ENCODE results near the gene KCNK15. TPM values are rescaled to one million over a fixed set of nuclear protein-coding genes. Genes with fewer than 3 reads are reported as not detected.

Gene KCNK15
- total RNA-seq, 1 experiment from 2014 or later: 0.33 TPM

DNA sequence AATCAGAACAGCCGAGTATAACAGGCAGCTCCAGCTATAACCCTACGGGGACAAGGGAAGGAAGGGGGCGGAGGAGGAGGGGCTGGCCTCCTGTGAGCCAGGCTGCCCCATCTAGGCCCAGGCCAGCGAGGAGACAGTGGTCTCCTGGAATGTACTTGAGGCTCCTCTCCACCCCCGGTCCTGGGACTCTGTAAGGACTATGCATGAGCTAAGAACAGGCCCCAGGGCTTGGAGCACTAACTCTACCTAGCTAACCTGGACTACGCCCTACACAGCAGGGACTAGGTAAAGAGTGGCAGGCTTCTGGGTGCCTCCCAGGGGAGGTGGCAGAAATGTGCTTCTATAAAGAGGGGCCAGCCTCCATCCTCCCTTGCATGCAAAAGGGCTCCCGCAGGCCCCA, 8.9 kb downstream of the KCNK15 start:
- H3K27ac Mint-ChIP-seq: no peak overlapping the region
- Histone ChIP-seq H2BK15ac (ENCODE audit: low read depth, low read length) (no peak overlapping the region), H3K4me2 (ENCODE audit: insufficient read depth, insufficient read length, low read length) (no peak overlapping the region), H3K23ac (ENCODE audit: insufficient read length, low read depth, low read length) (no peak overlapping the region), H3K79me2 (ENCODE audit: insufficient read depth, low read length) (no peaks in the 10 kb centered on the region), H3T11ph (ENCODE audit: low read length) (no peak overlapping the region), H3K23me2 (ENCODE audit: insufficient read length, low read depth, low read length, poor library complexity, severe bottlenecking) (peaks cover 3% of the 10 kb centered on the region), H3K9ac (ENCODE audit: extremely low read depth, insufficient read length, low read length) (no peak overlapping the region), H2BK20ac (ENCODE audit: low read depth, low read length, poor library complexity, severe bottlenecking) (no peak overlapping the region), H2BK120ac (ENCODE audit: low read depth, low read length, poor library complexity, severe bottlenecking) (no peak overlapping the region), H3K4ac (ENCODE audit: low read depth, low read length) (no peak overlapping the region), H4K8ac (replicated peaks; ENCODE audit: insufficient read length, low read depth, low read length) (no peak overlapping the region), H4K91ac (ENCODE audit: insufficient read length, low read depth, low read length) (no peak overlapping the region), H3K27me3 (ENCODE audit: insufficient read depth, low read length) (no peaks in the 10 kb centered on the region), H3K27ac (ENCODE audit: insufficient read length, low read depth, low read length) (no peak overlapping the region), H3K56ac (ENCODE audit: insufficient read length, low read depth, low read length) (no peak overlapping the region), H2BK5ac (ENCODE audit: insufficient read length, low read length) (no peak overlapping the region), H2AK5ac (ENCODE audit: insufficient read length, low read length) (no peak overlapping the region), H4K20me1 (ENCODE audit: control insufficient read depth, insufficient read depth, insufficient read length) (no peaks in the 10 kb centered on the region), H3K14ac (ENCODE audit: insufficient read depth, low read length) (no peak overlapping the region), H3K9me3 (ENCODE audit: control insufficient read depth, low read depth, low read length) (no peaks in the 10 kb centered on the region), H3K4me1 (ENCODE audit: insufficient read depth, low read length) (no peaks in the 10 kb centered on the region), H4K5ac (ENCODE audit: insufficient read length, low read depth, low read length) (no peak overlapping the region), H3K79me1 (ENCODE audit: insufficient read depth, low read depth, low read length, poor library complexity, severe bottlenecking) (no peaks in the 10 kb centered on the region), H2BK12ac (ENCODE audit: insufficient read length, low read depth, low read length) (no peak overlapping the region), H3K18ac (ENCODE audit: insufficient read length, low read depth, low read length) (no peak overlapping the region), H2AFZ (ENCODE audit: low read length) (no peak overlapping the region)
- peaks cover 0 to 24% (median 2%) of the 10 kb centered on the region in 3 experiments; a peak in 4 of 7 replicates for H3K36me3 Mint-ChIP-seq (ENCODE audit: insufficient read depth in 1 of 3, low read depth in 3 of 3)
- DNase-seq: no peak
- no peaks in the 10 kb centered on the region; a peak in 1 of 5 replicates for H3K9me3 Mint-ChIP-seq
- H3K4me3 Mint-ChIP-seq: no peak overlapping the region
- TF ChIP-seq, protein P1, sequence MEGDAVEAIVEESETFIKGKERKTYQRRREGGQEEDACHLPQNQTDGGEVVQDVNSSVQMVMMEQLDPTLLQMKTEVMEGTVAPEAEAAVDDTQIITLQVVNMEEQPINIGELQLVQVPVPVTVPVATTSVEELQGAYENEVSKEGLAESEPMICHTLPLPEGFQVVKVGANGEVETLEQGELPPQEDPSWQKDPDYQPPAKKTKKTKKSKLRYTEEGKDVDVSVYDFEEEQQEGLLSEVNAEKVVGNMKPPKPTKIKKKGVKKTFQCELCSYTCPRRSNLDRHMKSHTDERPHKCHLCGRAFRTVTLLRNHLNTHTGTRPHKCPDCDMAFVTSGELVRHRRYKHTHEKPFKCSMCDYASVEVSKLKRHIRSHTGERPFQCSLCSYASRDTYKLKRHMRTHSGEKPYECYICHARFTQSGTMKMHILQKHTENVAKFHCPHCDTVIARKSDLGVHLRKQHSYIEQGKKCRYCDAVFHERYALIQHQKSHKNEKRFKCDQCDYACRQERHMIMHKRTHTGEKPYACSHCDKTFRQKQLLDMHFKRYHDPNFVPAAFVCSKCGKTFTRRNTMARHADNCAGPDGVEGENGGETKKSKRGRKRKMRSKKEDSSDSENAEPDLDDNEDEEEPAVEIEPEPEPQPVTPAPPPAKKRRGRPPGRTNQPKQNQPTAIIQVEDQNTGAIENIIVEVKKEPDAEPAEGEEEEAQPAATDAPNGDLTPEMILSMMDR (conservative IDR thresholded peaks at IDR 0.05): no peak
- H3K4me1 Mint-ChIP-seq: peaks cover 6 to 27% of the 10 kb centered on the region in 2 experiments
- peaks cover 11% of the 10 kb centered on the region for H3K27me3 Mint-ChIP-seq (ENCODE audit: low read depth)
- WGBS (ENCODE audit: extremely low coverage, insufficient read length, low lambda C conversion rate): no CpG with 5 or more reads among the region's 7 CpGs
